HG02798 (cell line): Measurements from ENCODE around the gene PXDN.
"Not testable (repeated sequence)": the region's sequence is repeated elsewhere in the genome, so short reads cannot be mapped to it uniquely, and the experiment has no call there.

Source experiments
- ATAC-seq: cut with Tn5 transposase; IDR thresholded peaks from one replicate; pipeline ENCODE4 v1.9.1; 2021; ENCODE audit warnings: mild to moderate bottlenecking; ENCODE audit not compliant: unreplicated experiment, poor library complexity

The PXDN gene

DNA sequence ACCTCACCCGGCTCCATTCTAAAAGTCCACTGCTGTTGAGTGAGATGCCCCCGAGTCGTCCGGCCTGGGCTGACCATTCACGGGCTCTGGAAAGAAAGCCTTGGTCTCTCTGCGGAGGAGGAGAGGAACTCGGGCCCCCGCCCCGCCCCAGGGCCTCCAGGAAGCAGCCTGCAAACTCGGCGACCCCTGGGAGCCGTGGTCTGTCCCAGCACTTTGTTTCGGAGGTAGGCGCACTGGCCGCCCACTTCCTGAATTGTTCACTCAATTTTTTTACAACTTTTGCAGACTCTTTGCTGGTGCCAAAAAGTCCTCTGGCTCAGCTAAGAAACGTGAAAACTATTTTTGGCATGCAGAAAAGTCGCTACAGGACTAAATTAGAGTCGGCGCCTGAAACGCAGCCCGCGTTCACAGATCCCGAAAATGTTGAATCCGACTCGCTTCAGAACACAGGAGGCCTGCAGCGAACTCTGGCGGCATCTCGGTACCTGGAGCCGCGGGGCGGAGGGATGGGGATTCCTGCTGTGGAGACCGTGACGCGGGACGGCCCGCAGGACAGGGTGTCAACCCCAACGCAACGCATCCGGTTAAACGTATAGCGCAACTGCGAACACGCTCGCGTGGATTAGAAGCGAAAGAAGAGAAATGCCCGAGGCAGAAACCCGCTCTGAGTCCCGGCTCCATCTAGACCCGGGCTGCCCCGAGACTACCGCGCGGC is 1.5 kb downstream of the PXDN start:
- ATAC-seq: no peak

DNA sequence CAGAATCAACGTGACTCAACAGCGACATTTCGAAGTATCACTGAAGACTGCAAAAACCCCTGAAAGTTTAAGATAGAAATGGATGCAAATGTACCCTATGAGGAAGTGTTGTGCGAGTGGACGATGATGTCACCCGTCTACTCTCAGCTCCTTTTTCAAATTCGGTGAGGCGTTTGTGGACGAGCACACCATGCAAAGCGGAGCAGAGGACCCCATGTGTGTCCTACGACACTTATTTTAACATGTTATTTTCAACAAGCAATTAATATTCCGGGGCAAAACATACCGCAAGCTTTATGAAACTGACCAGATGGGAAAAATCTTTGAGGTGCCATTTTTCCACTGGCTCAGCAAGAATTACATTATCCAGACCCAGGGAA is 2.0 kb downstream of the PXDN start:
- no peak for ATAC-seq

DNA sequence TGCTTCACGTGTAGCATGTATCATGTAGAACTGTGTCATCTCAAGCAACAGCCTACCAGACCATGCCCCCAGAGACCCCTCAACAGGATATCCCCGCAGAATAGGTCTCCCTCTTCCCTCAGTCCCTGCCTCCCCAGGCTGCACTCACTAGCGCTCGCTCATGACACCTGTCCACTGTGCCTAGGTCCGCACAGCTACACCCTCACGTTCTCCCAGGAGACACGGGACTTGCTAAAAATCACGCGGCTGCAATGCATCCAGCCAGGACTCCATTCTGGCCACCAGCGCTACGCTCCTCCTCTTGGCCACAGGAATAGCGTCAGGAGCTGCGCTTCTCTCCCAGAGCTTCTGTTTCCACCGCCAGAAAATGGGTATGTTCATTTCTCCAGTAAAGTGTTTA is 2.5 kb downstream of the PXDN start:
- no peak for ATAC-seq

DNA sequence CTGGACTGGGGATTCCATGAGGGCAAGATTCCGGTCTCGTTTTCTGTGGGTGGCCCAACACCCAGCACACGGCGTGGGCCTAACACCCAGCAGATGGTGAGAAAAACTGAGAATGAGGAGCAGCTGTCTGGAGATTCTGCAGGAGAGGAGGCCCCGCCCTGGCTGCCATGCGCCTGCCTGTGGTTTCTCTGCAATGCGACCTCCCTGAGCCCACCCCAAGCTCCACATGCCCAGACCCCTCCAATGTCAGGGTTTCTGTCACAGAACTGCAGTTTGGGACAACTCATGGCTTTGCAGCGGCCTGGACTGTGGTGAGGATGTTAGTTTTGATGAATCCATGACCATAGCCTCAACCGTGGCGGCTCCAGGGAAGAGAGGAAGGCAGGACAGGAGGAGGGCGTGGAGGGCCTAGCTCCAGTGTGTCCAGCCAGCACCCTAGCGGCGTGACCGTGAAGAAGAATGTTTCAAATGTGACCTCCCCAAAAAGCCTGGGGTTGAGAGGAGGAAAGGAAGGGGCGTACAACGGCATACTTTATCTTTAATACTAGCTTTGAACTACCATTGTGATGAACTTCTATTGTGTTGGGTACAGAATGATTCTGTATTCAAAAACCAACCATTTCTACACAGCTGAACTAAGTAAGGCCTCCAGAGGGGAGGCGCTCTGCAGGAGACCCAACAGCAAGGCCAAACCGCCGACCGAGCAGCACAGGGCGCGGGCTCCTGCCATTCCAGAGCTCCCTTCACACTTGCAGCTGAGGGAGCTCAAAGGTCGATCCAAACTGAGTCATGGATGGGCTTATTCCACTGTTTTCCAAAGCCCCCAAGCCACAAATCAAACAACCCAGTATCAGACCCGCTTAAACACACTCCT is 3.4 kb downstream of the PXDN start:
- ATAC-seq: no peak

DNA sequence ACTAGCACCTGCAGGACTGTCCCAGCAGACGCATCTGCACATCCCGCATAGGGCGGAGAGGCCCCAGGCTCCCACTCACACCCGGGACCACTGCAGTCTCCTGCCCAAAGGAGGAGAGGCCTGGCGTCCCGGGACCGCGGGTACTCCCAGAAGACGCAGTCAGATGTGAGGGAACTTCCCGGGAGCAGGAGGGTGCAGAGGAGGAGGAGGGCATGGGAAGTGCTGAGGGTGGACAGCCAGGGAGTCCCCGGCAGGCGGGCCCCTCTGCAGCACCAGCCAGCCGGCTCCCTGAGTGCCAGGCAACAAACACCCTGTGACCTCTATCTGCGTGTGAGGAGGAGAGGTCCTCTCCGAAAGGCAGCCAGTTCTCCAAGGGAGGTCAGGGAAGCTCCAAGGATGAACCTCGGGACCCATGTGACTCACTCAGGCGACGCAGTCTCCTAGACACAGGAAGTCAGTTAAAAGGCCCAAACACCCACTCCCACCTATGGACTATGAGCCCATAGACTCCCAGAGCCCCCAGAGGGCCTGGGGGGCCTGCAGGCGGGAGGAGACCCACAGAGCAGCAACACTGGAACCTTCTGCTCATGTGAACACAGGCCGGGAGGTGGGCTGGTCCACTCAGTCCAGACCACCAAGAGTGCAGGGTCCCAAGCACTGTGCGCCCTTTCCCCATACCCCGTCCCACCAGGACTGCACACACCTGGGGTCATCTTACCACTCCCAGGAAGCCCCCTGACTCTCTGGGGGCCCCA is 4.2 kb downstream of the PXDN start:
- no peak for ATAC-seq

DNA sequence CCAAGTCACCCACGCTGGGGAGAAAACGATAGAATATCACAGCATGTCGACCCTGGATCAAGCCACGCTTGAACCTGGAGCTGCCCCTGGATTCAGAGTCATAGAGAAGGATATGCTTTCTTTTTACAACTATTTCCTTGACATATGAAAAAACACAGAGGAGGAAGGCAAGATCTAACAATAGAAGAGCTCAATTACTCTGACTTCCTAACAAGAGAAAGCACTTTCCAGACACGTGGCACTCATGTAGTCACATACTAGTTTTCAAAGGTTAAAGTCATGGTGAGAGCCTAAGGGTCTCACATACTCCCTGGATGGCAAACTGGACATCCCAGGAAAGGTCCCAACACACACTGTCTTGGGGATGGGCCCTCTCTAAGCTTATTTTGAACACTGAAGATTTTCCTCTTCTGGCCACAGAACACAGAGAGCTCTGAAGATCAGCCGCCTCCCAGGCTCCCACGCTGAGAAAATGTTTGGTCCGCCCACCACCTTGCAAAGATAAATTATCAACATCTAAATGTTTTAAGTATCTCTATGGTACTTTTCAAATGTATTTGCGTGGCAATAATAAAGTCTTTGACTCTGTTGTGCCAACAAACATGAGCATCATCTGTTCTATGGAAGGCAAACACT is 4.9 kb downstream of the PXDN start:
- no peak for ATAC-seq

DNA sequence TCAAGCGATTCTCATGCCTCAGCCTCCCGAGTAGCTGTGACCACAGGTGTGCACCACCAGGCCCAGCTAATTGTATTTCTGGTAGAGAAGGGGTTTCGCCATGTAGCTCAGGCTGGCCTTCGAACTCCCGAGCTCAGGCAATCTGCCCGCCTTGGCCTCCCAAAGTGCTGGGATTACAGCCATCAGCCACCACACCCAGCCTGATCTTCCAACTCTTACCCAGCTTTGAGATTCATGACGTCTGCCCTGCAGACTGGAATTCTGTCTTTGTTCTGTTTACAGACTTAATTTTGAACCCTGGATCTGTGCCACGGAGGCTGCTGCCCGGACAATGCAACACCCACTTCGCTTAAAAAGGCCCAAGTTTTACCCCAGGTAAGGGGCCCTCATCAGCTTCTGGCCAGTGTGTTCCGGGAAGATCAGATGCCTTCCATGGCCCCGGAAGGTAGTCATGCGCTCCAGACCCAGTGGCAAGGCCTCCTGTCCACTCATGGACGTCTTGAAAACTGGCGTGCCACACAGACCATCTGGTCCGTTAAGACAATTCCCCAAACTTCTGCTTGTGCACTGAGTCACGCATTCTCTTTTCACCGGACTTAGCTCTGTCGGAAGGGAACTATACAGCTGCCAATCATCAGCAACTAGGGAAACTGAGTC is 5.5 kb downstream of the PXDN start:
- ATAC-seq: no peak

DNA sequence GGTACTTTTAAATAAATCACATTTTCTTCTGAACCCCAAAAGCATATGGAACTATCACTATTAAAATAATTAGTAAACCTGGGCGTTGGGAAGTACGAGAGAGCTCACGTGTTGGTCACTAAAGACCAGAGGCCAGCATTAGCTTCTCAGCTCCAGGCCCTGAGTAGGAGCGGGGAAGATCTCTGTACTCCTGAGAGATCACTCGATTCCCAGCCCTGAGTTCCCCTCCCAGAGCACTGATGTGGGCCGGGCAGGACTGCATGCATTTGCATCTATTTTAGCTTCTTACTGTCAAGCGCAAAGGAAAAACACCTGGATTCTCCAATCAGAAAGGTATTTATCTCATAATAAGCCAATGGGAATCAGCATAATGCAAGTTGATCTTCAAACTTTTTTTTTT is 6.2 kb downstream of the PXDN start:
- ATAC-seq: no peak

DNA sequence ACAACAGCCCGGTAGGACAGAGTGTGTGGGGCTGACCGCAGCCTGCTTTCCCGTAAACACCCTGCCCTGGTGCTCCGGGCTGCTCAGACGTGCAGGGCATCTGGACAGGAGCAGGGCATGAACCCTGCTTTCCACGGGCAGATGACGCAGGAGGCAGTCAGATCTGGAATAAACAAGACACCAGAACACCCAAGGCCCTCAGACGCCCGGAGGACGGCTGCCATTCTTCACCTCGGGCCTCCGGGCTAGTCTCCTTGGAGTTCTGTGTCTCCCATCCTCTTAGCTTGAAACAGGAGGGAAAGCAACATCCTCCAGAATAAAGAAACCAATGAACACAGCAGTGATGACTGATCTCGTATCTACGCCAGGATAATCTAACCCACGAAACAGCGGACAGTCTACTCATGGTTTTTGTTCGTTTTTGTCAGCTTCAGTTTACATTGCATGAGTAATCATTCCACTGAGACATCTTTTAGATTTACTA is 7.3 kb downstream of the PXDN start:
- ATAC-seq: no peak

DNA sequence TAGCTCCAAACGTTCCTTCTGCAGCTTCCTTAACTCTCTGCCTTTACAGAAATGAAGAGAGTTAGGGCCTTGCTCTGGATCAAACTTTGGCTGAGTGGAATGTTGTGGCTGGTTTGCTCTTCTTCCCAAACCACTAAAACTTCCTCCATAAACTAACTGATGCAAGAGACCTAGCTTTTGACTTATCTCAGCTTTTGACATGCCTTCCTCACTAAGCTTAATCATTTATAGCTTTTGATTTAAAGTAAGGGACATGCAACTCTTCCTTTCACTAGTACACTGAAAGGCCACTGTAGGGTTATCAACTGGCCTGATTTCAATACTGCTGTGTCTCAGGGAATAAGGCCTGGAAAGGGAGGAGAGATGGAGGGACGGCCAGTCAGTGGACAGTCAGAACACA is 8.3 kb downstream of the PXDN start:
- no peak for ATAC-seq

DNA sequence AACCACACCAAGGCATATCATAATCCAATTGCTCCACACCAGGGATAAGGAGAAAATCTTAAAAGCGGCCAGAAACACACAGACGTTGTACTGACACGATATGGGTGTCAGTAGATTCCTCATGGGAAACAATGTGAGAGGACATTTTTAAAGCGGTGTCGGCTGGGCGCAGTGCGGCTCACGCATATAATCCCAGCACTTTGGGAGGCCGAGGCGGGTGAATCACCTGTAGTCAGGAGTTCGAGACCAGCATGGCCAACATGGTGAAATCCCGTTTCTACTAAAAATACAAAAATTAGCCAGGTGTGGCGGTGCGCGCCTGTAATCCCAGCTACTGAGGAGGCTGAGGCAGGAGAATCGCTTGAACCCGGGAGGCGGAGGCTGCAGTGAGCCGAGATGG is 11.0 kb downstream of the PXDN start:
- ATAC-seq: not testable (repeated sequence)

DNA sequence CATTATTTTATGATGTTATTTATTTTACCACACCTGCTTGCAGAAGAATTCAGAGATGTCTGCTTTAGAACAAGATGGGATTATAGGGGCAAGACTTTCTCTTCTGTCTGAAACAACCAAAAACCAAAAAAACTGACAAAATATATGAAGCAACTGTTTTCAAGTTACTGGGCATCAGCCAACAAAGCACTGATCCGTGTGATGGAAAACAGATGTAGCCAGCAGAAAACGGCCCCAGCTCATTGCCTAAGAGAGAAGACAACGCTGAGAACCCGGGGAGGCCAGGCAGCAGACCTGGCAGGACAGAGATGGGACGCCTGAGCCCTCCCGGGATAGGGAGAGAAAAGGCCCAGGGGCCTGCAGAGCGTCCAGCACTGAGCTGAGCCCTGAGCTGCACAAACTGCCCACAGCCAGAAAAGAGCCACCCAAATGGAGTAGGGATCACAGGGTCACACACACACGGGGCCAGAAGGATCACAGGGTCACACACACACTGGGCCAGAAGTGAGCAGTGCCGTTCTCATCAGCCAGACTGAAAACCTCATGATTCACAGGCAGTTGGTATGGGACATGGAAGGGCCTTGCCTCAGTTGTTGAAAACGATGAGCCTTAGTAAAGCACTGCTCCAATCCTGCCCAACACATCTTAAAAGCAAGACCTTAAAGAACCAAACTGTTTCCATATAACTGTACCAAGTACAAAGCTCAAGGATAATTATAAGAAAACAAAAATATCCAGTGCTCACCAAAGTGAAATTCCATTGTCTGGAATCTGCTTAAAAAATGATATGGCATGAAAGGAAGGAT is 12.1 kb downstream of the PXDN start:
- ATAC-seq: no peak

DNA sequence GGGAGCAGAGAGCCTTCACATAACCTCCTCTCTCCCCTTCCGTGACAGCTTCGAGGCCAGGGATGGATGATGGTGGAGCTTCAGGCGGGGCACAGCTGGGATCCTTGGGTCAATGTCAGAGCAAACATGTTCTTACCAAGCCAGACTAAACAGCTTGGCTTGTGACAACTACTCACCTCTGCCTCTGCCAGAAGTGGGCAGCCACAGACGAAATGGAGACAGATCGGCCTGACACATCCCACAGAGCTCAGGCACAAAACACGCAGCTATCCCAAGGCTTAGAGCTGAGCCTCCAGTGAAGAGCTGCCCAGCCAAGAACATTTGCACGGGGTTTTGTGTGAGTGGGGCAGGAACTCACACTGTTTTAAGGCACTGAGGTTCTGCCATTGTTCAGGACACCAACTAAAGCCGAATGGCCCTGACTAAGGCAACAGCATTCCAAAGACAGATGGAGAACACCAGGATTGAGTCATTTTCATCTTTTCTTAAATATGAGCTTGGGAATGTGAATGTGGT is 12.8 kb downstream of the PXDN start:
- ATAC-seq: no peak

DNA sequence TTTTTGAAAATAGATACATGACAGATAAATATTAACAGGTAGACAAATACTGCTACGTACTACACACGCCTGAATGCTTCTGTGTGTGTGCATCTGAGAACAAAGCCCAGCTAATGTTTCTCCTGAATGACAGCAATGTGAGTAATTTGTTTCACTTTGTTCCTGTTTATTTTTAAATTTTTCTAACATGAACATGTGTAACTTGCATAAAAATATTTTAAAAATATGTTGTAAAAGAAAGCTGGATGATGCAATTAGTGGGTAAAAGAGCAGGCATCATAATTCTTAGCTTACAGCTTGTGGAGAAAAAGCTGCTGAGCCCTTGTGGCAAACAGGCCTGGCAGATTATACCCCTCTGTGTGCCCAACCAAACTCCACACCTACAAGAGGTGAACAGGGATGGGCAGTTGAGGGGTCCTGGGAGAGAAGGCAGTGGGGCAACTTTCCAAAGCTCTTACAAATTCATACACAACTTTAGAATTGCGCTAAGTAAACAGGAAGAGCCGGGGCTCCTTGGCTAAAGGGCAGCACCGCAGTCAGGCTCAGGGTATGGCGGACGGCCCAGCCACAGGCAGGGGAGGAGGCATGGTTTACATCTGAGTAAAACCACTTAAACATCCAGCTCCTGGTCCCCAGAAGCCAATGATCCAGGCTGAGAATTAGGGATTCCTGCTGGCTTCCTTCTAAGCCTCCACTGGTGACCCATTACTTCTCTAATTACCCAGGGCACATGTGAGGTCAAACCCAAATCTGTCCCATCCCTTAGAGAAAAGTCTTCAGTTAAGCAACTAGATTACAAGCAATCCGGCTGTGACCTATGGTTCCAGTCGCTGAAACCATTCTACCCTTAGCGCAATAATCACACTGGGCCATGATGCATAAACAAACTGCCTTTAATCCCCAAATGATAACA is 14.0 kb downstream of the PXDN start:
- ATAC-seq: no peak

DNA sequence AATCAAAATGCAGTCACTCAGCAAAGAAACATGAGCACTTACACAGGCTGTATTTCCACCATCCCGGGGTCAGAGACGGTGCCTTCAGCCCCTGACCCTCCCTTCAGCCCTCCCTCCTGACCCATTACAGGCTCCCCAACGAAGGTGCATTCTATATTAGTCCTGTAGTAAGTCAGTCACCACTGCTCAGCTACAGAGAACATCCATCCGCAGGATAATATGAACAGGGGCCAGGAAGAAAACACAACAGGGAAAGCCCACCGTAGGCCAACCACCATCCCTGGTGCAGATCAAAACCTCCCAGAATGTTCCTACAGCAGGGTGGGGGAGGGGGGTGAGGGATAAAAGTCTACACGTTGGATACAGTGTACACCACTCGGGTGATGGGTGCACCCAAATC is 15.1 kb downstream of the PXDN start:
- no peak for ATAC-seq

DNA sequence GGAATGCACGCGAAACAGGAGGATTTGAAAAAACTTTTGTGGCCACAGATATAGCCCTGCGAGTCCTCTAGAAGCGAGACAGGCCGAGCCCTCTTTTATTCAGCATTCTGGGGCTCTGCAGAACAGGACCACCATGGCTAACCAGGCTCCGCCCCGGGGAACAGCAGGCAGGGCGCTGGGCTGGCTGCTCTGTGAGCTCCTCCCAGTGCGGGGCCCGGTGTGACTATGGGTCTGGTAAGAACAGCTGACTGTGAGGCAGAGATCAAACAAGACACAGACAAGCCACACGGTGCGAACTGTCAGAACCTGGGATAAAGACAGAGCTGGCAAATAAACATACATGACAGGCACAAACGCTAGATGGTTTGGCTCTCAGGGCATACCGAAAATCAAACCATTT is 15.5 kb downstream of the PXDN start:
- no peak for ATAC-seq

DNA sequence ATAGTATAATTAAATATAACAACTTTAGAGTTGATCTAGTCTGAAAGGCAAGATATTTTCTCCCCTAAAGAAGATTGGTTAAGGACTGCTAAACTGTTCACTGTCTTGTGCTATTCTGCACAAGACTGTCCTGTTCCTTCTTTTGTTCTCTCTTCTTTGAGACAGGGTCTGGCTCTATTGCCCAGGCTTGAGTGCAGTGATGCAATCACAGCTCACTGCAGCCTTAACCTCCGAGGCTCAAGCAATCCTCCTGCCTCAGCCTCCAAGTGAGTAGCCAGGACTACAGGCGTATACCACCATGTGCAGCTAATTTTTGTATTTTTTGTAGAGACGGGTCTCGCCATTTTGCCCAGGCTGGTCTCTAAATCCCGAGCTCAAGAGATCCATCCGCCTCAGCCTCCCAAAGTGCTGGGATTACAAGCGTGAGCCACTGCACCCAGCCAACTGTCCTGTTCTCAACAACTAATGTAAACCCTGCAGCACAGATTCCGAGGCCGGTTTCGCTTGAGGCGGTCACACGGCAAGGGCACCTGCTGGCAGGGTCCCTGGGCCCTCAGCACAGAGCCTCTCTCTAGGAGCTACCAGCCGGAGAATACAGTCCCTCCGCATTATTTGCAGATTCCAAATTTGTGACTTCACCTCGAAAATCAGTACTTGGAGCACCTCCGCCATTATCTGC is 16.4 kb downstream of the PXDN start:
- ATAC-seq: no peak
